Suprapubic skin (tissue), 3 donors: ENCODE measurements around the gene CYP2W1.

ENCODE experiments used
- POLR2A ChIP-seq, 2 donors: fragments of 450-650 bp; IDR thresholded peaks; one replicate each; pipeline ENCODE4 v1.6.1; 2017; ENCODE audit warnings: antibody characterized with exemption in 2 of 2, mild to moderate bottlenecking in 2 of 2, moderate library complexity in 2 of 2
- TF ChIP-seq, protein P1 (sequence below), 2 donors: fragments of 200-600 bp in 1 of 2; fragments of 450-650 bp in 1 of 2; sonication (generic) in 1 of 2; IDR thresholded peaks; one replicate each; pipeline ENCODE4 v1.5.1; 2016 to 2019; ENCODE audit warnings: antibody characterized with exemption in 2 of 2, mild to moderate bottlenecking in 1 of 2, moderate library complexity in 1 of 2

DNA sequence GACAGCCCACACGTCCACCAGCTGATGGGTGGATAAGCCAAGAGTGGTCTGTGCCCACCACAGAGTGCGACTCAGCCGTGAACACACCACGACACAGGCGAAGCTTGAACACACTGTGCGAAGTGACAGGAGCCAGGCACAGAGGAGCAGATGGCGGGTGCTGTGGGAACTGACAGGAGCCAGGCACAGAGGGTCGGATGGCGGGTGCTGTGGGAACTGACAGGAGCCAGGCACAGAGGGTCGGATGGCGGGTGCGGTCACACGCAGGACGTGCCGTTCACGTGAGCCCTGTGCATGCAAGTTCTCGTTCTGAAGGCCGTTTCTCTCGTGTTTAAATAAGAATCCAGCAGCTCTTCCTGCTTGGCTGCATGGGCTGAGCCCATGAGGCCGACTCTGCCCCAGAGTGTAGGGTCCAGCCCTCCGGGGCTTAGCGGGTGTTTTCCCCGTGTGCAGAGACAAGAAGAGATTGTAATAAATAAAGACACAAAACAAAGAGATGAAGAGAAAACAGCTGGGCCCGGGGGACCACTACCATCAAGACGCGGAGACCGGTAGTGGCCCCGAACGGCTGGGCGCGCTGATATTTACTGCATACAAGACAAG is 22.6 kb upstream of the CYP2W1 start:
- TF ChIP-seq, protein P1, sequence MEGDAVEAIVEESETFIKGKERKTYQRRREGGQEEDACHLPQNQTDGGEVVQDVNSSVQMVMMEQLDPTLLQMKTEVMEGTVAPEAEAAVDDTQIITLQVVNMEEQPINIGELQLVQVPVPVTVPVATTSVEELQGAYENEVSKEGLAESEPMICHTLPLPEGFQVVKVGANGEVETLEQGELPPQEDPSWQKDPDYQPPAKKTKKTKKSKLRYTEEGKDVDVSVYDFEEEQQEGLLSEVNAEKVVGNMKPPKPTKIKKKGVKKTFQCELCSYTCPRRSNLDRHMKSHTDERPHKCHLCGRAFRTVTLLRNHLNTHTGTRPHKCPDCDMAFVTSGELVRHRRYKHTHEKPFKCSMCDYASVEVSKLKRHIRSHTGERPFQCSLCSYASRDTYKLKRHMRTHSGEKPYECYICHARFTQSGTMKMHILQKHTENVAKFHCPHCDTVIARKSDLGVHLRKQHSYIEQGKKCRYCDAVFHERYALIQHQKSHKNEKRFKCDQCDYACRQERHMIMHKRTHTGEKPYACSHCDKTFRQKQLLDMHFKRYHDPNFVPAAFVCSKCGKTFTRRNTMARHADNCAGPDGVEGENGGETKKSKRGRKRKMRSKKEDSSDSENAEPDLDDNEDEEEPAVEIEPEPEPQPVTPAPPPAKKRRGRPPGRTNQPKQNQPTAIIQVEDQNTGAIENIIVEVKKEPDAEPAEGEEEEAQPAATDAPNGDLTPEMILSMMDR (IDR thresholded peaks at IDR 0.05) = no peak
- TF ChIP-seq POLR2A (IDR thresholded peaks at IDR 0.05) = no peak
